ENCODE results near the gene DUSP16. TPM values are rescaled to one million over a fixed set of nuclear protein-coding genes. Genes with fewer than 3 reads are reported as not detected.
A peak's percentile ranks its signal among the peaks of the same experiment; 100 is the strongest.
"Not testable (repeated sequence)": the region's sequence is repeated elsewhere in the genome, so short reads cannot be mapped to it uniquely, and the experiment has no call there.

DUSP16 gene
- total RNA-seq, 1 experiment from 2014 or later, result 63.9 TPM

GRCh38 chr12:12474471-12474928 is 88.2 kb downstream of the DUSP16 start:
- H3K4me3 ChIP-seq (ENCODE audit: low read depth, low read length), result no peak overlapping the region
- intact Hi-C loops (cut with micrococcal nuclease; ENCODE audit: unreplicated experiment), result no loop called here
- no peak overlapping the region for H3K4me3 Mint-ChIP-seq (ENCODE audit: unreplicated experiment)
- TF ChIP-seq CTCF (IDR thresholded peaks at IDR 0.05; ENCODE audit: insufficient read depth in 1 of 2, low read depth in 1 of 2, low read length in 1 of 2, severe bottlenecking in 1 of 2, unreplicated experiment in 1 of 2), result no peak
- H3K27ac Mint-ChIP-seq (ENCODE audit: unreplicated experiment), result peak overlapping the region; percentile 19
- H3K9me3 Mint-ChIP-seq (ENCODE audit: unreplicated experiment), result peaks cover 15% of the 10 kb centered on the region
- no peaks in the 10 kb centered on the region for H3K9me3 ChIP-seq
- CTCF ChIA-PET, result no interaction called here
- no peaks in the 10 kb centered on the region for H3K27me3 ChIP-seq (replicated peaks; ENCODE audit: control insufficient read depth, insufficient read depth, low read length)
- DNase-seq, result no peak
- H3K36me3 Mint-ChIP-seq (ENCODE audit: insufficient read depth, unreplicated experiment), result peaks cover 100% of the 10 kb centered on the region
- H3K4me1 ChIP-seq, result no peaks in the 10 kb centered on the region
- BruUV-seq (replicated peaks), result no TSS peak
- H3K36me3 ChIP-seq (ENCODE audit: control insufficient read depth, insufficient read depth, low read length), result peaks cover 8% of the 10 kb centered on the region
- POLR2A ChIA-PET, result no interaction called here
- no peaks in the 10 kb centered on the region for H3K27me3 Mint-ChIP-seq (ENCODE audit: insufficient read depth, unreplicated experiment)
- H3K4me1 Mint-ChIP-seq (ENCODE audit: low read depth, unreplicated experiment), result peaks cover 6% of the 10 kb centered on the region

- no peaks in the 10 kb centered on the region for H3K27me3 Mint-ChIP-seq (ENCODE audit: insufficient read depth, unreplicated experiment)
- no peak overlapping the region for H3K4me3 Mint-ChIP-seq (ENCODE audit: unreplicated experiment)
- BruUV-seq (replicated peaks), result no TSS peak
- Histone ChIP-seq H3K36me3 (ENCODE audit: control insufficient read depth, insufficient read depth, low read length) (peaks cover 8% of the 10 kb centered on the region), H3K9me3 (no peaks in the 10 kb centered on the region), H3K27me3 (replicated peaks; ENCODE audit: control insufficient read depth, insufficient read depth, low read length) (no peaks in the 10 kb centered on the region), H3K4me1 (no peaks in the 10 kb centered on the region), H3K4me3 (ENCODE audit: low read depth, low read length) (no peak overlapping the region)
- peaks cover 17% of the 10 kb centered on the region for H3K9me3 Mint-ChIP-seq (ENCODE audit: unreplicated experiment)
- H3K4me1 Mint-ChIP-seq (ENCODE audit: low read depth, unreplicated experiment), result peaks cover 6% of the 10 kb centered on the region
- intact Hi-C loops (cut with micrococcal nuclease; ENCODE audit: unreplicated experiment), result no loop called here
- CTCF ChIA-PET, result no interaction called here
- no peak for DNase-seq
- peak overlapping the region; percentile 33 for H3K27ac Mint-ChIP-seq (ENCODE audit: unreplicated experiment)
- POLR2A ChIA-PET, result no interaction called here
- H3K36me3 Mint-ChIP-seq (ENCODE audit: insufficient read depth, unreplicated experiment), result peaks cover 100% of the 10 kb centered on the region
- no peak for TF ChIP-seq CTCF (IDR thresholded peaks at IDR 0.05; ENCODE audit: insufficient read depth in 1 of 2, low read depth in 1 of 2, low read length in 1 of 2, severe bottlenecking in 1 of 2, unreplicated experiment in 1 of 2)
Measured at GRCh38 chr12:12473223-12473622, 89.4 kb downstream of the DUSP16 start.

- H3K36me3 ChIP-seq (ENCODE audit: control insufficient read depth, insufficient read depth, low read length); intact Hi-C loops (cut with micrococcal nuclease; ENCODE audit: unreplicated experiment); BruUV-seq (replicated peaks); CTCF ChIA-PET; POLR2A ChIA-PET; H3K4me1 ChIP-seq; H3K4me1 Mint-ChIP-seq (ENCODE audit: low read depth, unreplicated experiment); H3K27me3 Mint-ChIP-seq (ENCODE audit: insufficient read depth, unreplicated experiment); H3K4me3 ChIP-seq (ENCODE audit: low read depth, low read length); H3K4me3 Mint-ChIP-seq (ENCODE audit: unreplicated experiment); DNase-seq; H3K9me3 ChIP-seq; H3K27me3 ChIP-seq (replicated peaks; ENCODE audit: control insufficient read depth, insufficient read depth, low read length): not testable (repeated sequence)
- peaks cover 17% of the 10 kb centered on the region for H3K9me3 Mint-ChIP-seq (ENCODE audit: unreplicated experiment)
- peaks cover 92% of the 10 kb centered on the region for H3K36me3 Mint-ChIP-seq (ENCODE audit: insufficient read depth, unreplicated experiment)
- peak overlapping the region; percentile 63 for H3K27ac Mint-ChIP-seq (ENCODE audit: unreplicated experiment)
Measured at GRCh38 chr12:12471982-12472961, 90.4 kb downstream of the DUSP16 start.
